GM18520 (cell line): ENCODE measurements around the gene TGFB1I1.
"Not testable (repeated sequence)": the region's sequence is repeated elsewhere in the genome, so short reads cannot be mapped to it uniquely, and the experiment has no call there.

Experiments used
- ATAC-seq: cut with Tn5 transposase; IDR thresholded peaks from one replicate; pipeline ENCODE4 v1.9.1; 2021; ENCODE audit not compliant: unreplicated experiment

Gene TGFB1I1

GRCh38 chr16:31487071-31487719 is 15.2 kb downstream of the TGFB1I1 start:
- ATAC-seq, result no peak

DNA sequence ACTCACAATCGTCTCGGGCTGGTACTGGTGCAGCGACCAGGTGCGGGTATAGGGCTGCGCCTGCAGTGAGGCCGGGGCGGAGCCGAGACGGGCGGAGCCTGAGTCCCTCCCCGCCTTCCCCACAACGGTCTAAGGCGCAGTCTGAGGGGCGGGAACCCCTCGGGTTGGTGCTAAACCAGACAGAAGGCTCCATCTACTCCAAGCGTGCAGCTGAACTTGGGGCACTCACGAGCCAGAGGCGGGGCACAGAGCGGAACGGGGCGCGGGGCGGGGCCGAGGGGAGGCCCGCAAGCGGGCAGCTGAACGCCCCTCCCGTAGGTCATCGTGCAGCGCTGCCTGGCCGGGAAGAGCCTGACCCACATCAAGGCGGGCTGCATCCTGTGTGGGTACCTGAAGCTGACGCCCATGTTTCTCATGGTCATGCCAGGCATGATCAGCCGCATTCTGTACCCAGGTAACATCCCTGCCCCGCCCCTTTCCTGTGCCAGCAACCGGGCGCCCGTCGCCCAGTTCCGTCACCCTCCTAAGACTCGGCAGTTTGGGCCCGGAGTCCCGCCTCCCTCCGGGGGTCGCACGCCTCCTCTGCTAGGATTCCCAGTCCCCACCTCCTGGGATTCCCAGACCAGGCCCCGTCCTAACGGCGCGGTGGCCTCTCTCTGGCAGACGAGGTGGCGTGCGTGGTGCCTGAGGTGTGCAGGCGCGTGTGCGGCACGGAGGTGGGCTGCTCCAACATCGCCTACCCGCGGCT is 15.9 kb downstream of the TGFB1I1 start:
- ATAC-seq, result peak; percentile 57

DNA sequence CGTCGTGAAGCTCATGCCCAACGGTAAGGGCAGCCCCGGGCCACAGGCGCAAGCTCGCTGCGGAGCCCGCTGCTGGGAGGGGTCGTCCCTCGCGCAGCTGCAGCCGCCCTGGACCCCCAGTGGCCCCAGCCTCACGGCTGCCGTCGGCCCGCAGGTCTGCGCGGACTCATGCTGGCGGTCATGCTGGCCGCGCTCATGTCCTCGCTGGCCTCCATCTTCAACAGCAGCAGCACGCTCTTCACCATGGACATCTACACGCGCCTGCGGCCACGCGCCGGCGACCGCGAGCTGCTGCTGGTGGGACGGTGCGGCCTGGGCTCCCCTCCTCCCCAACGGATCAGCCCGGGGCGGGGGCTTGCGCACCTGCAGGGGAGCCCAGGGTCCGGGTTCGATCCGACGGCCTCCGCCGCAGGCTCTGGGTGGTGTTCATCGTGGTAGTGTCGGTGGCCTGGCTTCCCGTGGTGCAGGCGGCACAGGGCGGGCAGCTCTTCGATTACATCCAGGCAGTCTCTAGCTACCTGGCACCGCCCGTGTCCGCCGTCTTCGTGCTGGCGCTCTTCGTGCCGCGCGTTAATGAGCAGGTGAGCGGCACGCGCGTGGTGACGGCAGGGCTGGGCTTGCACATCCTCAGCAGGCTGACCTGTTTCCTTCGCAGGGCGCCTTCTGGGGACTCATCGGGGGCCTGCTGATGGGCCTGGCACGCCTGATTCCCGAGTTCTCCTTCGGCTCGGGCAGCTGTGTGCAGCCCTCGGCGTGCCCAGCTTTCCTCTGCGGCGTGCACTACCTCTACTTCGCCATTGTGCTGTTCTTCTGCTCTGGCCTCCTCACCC is 16.7 kb downstream of the TGFB1I1 start:
- ATAC-seq, result no peak

- ATAC-seq, result no peak
These were observed 17.3 kb downstream of the TGFB1I1 start for GRCh38 chr16:31489298-31489564.

- ATAC-seq, result no peak
These were observed 17.9 kb downstream of the TGFB1I1 start for GRCh38 chr16:31489616-31490584.

- no peak for ATAC-seq
These were observed 19.9 kb downstream of the TGFB1I1 start for GRCh38 chr16:31491778-31492418.

DNA sequence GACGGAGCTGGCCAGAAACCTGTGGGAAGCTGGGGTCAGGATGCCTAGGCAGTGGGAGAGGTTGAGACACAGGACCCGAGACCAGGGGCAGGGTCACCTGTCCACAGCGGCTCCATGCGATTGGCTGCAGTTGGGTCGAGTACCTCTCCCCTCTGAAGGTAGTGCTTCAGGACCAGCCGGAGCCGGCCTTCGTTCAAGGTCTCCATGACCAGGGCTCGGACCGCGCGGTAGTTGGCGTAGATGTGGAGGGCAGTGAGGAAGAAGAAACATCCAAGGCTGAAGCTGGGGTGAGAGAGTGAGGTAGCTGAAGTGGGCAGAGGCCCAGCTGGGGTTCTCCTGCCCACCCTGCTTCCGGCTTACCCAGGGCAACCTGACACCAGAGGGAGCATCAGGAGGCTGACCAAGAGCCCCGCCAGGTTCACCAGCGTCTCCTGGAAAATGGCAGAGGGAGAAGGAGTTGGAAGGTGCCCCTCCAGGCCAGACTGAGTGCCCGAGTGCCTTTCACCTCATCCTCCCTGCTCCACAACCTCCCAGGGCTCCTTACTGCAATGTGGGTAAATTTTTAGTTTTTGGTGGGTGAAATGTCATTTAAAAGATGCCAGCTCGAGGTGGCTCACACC is 21.7 kb downstream of the TGFB1I1 start:
- no peak for ATAC-seq

GRCh38 chr16:31496670-31497069 is 24.7 kb downstream of the TGFB1I1 start:
- no peak for ATAC-seq

GRCh38 chr16:31498493-31498892 is 26.5 kb downstream of the TGFB1I1 start:
- no peak for ATAC-seq

GRCh38 chr16:31499928-31500327 is 28.0 kb downstream of the TGFB1I1 start:
- no peak for ATAC-seq

DNA sequence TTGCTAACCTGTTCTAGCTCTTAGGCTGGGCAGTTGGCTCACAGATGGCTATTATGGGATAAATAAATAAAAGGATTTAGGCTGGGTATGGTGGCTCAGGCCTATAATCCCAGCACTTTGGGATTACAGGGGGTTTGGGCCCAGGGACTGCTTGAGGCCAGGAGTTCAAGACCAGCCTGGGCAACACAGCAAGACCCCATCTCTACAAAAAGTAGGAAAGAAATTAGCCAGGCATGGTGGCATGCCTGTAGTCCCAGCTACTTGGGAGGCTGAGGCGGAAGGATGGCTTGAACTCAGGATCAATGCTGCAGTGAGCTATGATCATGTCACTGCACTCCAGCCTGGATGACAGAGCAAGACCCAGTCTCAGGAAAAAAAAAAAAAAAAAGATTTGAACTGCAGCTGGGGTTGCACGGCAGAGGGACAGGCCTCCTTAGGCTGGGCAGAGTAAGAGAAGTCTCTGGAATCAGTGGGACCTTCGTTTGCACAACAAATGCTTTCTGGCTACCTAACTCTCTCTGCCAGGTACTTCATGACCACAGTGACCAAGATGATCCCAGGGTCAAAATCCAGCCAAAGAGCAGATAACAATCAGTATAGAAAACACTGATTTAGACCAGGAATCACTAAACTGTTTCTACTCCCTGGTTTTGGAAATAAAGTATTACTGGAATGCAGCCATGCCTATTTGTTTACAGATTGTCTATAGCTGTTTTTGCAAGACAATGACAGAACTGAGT is 29.4 kb downstream of the TGFB1I1 start:
- ATAC-seq, result no peak

DNA sequence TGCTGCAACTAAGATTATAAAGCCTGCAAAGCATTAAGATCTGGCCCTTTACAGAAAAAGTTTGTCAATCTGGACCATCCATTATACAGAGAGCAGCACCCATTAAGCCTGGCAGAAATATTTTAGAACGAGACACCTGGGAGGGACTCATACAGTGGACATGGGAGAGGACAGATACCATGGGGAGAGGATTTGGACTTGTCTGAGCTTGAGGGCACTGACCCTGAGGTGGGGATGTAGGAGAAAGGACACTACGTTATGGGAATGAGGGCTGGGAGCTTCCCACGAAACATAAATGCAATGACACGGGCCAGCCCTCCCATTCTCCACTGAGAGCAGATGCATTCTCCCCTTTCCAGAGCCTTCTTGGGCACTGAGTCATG is 30.0 kb downstream of the TGFB1I1 start:
- no peak for ATAC-seq

- ATAC-seq, result no peak
These were observed 31.0 kb downstream of the TGFB1I1 start for GRCh38 chr16:31502981-31503380.

- ATAC-seq, result not testable (repeated sequence)
These were observed 31.6 kb downstream of the TGFB1I1 start for GRCh38 chr16:31503555-31503954.

- no peak for ATAC-seq
These were observed 32.2 kb downstream of the TGFB1I1 start for GRCh38 chr16:31504159-31504558.

DNA sequence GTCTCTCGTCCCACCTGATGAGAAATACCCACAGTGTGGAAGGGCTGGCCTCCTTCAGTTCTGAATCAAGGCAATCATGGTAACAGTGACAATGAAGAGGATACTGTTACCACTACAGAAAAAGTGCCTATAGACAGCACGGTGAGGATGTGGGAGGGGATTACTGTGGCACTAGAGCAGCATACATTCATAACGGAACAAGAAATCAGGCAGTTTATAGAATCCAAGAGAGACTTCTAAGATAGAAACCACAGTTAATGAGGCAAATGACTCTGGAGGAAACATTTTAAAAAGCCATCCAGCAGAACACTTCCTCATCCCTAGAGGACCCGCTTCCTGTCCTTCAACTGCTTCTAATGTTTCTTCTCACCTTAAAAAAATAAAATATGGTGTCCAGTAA is 33.5 kb downstream of the TGFB1I1 start:
- no peak for ATAC-seq

DNA sequence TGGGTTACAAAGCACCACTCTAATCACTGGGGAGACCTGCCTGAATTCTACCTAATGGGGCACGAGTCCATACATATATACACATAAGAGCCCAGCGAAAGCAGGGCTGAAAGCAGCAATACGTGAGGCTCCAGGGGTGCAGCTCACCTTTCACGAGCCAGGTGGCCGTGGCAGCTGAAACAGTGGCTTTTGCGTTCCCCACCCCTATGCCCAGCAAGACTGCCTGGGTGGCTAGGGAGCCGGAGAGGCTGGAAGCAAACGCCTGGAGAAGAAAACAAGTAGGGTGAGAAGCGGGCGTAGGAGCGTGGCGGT is 35.6 kb downstream of the TGFB1I1 start:
- ATAC-seq, result no peak

DNA sequence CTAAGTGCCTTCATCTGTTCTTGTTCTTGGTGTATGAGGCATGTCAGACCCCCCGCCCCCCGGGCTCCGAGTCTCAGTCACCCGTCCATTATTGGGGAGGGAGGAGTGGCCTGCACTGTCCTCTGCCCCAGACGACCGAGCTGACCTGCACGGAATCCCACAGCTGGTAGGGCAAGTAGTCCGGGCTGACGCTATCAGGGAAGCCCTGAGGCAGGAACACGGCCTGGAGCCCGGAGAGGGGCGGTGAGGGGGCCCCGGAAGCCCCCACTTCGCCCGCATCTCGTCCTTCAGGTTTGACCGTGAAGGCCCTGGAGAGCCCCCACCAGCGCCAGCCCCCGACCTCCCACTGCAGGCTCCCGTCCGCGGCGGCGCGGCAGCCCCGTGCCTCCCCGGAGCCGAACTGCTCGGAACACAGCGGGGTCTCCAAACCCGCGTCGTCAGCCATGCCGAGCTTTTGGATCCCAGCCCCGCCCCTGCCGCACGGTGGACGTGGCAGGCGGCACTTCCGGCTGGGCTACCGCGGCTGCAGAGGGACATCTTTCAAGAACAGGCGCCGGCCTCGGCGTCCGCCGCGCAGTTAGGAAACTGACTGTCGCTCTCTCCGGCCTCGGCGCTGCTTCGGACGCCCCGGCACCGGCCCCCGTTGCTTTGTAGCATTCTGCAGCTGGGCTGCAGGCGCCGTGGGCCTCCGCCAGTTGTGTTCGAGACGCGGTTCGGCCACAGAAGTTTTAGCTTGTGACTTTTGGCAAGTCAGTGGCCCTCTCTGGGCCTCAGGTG is 36.2 kb downstream of the TGFB1I1 start, which contains the start of gene RUSF1:
Gene RUSF1, minus strand, starts transcription at position 463 of the 777 bp plus-strand sequence. Its CDS starts 18 bp downstream, at position 445.
- peak; percentile 89 for ATAC-seq
